ENCODE measurements around the gene PDIA6. TPM values are rescaled to one million over a fixed set of nuclear protein-coding genes. Genes with fewer than 3 reads are reported as not detected.

The PDIA6 gene
- total and polyA plus RNA-seq, 2 donors from 2014 or later: 190 to 225 TPM

- no peaks in the 10 kb centered on the region for H3K36me3 ChIP-seq (ENCODE audit: control insufficient read depth in 2 of 3, insufficient read depth in 3 of 3, low read length in 3 of 3)
- no peak overlapping the region for H3K9ac ChIP-seq (ENCODE audit: low read length in 3 of 3)
- no peak overlapping the region for H3K27ac ChIP-seq (ENCODE audit: low read depth in 2 of 2, low read length in 2 of 2)
- no peak for DNase-seq
- no peak for FAIRE-seq
- intact Hi-C loops (cut with DNase I): loop anchor here (10.0 kb wide), 1 partner anchor 861 kb away; no protein-coding TSS in a partner anchor
- H3K4me1 ChIP-seq (ENCODE audit: control insufficient read depth in 2 of 3, insufficient read depth in 2 of 3, low read depth in 1 of 3, low read length in 3 of 3): no peaks in the 10 kb centered on the region
- H3K4me3 ChIP-seq (ENCODE audit: low read length in 3 of 3): no peak overlapping the region
- no peaks in the 10 kb centered on the region for H3K9me3 ChIP-seq (ENCODE audit: control insufficient read depth in 2 of 3, insufficient read depth in 1 of 3, low read length in 3 of 3)
- H3K27me3 ChIP-seq (ENCODE audit: control insufficient read depth, insufficient read depth, low read length): no peaks in the 10 kb centered on the region
- TF ChIP-seq CTCF (IDR thresholded peaks at IDR 0.05; ENCODE audit: borderline replicate concordance, extremely low read depth, insufficient read depth): no peak
Measured at GRCh38 chr2:10733566-10733925, 79.0 kb downstream of the PDIA6 start.

Other genes with a start within 250 kb of the PDIA6 start
- gene NOL10, start 122.8 kb downstream of the PDIA6 start, total RNA-seq: 24.6 TPM
- gene NOL10, start 122.8 kb downstream of the PDIA6 start, polyA plus RNA-seq (ENCODE audit: insufficient read depth, low read depth, low replicate concordance): 16.8 TPM
- gene ATP6V1C2, start 91.2 kb downstream of the PDIA6 start, total RNA-seq: 4.2 TPM
- 38.0 TPM for gene ATP6V1C2, start 91.2 kb downstream of the PDIA6 start, polyA plus RNA-seq (ENCODE audit: insufficient read depth, low read depth, low replicate concordance)
- gene KCNF1, start 99.1 kb upstream of the PDIA6 start, total RNA-seq: 0.63 TPM
- 0.67 TPM for gene KCNF1, start 99.1 kb upstream of the PDIA6 start, polyA plus RNA-seq (ENCODE audit: insufficient read depth, low read depth, low replicate concordance)